K562 (cell line): Measurements from ENCODE around the gene CLCN6. TPM values are rescaled to one million over a fixed set of nuclear protein-coding genes. Genes with fewer than 3 reads are reported as not detected.

Experiments
- AFF1 ChIP-seq, 2 experiments: fragments of 450-650 bp; IDR thresholded peaks; 2 replicates each; pipeline ENCODE4 v1.6.1; 2018; ENCODE audit warnings: mild to moderate bottlenecking in 2 of 2, low read depth in 1 of 2; ENCODE audit not compliant: partially characterized antibody in 2 of 2
- ARID1B ChIP-seq: fragments of 450-650 bp; IDR thresholded peaks from 2 replicates; pipeline ENCODE4 v1.6.1; 2016; ENCODE audit warnings: antibody characterized with exemption, mild to moderate bottlenecking, inconsistent platforms
- MBD2 ChIP-seq: sonication (generic); IDR thresholded peaks from 2 replicates; pipeline ENCODE4 v1.6.1; 2016; ENCODE audit warnings: low read depth, borderline replicate concordance
- NFIX ChIP-seq: fragments of 250-450 bp; sonication (Bioruptor Pico); IDR thresholded peaks from 2 replicates; pipeline ENCODE4 v1.4.0; 2020; ENCODE audit warnings: low read depth, mild to moderate bottlenecking, moderate library complexity
- NR2C2 ChIP-seq, 2 experiments: fragments of 200-800 bp in 1 of 2; sonication (Bioruptor generic) in 1 of 2; sonication (generic) in 1 of 2; formaldehyde crosslinking in 1 of 2; IDR thresholded peaks; 2 replicates each; pipeline versions ENCODE4 v1.6.1 to v1.8.0; 2016 to 2022; ENCODE audit warnings: mild to moderate bottlenecking in 1 of 2, missing compliant biosample characterization in 1 of 2, missing genetic modification characterization in 1 of 2, missing genetic modification reagents in 1 of 2
- POLR2G ChIP-seq: fragments of 200-400 bp; formaldehyde crosslinking; IDR thresholded peaks from 2 replicates; pipeline ENCODE4 v1.6.1; 2017; ENCODE audit warnings: low read depth, mild to moderate bottlenecking, antibody characterized with exemption, low read length, moderate library complexity
- SRF ChIP-seq, 2 experiments: fragments of 250-450, 450-650 bp in 1 of 2; sonication (Bioruptor Pico) in 1 of 2; sonication (generic) in 1 of 2; formaldehyde crosslinking; IDR thresholded peaks; 2 replicates each; pipeline versions ENCODE4 v1.5.0 to v1.5.1; 2020 to 2022; ENCODE audit warnings: mild to moderate bottlenecking in 1 of 2, missing genetic modification reagents in 1 of 2
- YY1 ChIP-seq, 3 experiments: IDR thresholded peaks; 2 replicates each; pipeline ENCODE4 v1.6.1; 2011; ENCODE audit warnings: low read length in 2 of 3, mild to moderate bottlenecking in 2 of 3, moderate library complexity in 2 of 3, borderline replicate concordance in 1 of 3, control low read depth in 1 of 3, low read depth in 1 of 3; ENCODE audit not compliant: insufficient read depth in 3 of 3, insufficient replicate concordance in 2 of 3, control insufficient read depth in 1 of 3, insufficient read length in 1 of 3; ENCODE audit errors: extremely low read depth in 1 of 3
- ZBTB12 ChIP-seq: fragments of 250-450 bp; sonication (Bioruptor Pico); IDR thresholded peaks from 2 replicates; pipeline ENCODE4 v1.4.0; 2020
- ZNF133 ChIP-seq: fragments of 250-450 bp; sonication (Bioruptor Pico); IDR thresholded peaks from 2 replicates; pipeline ENCODE4 v1.4.0; 2020; ENCODE audit warnings: mild to moderate bottlenecking
- ZNF444 ChIP-seq: fragments of 250-450 bp; sonication (Bioruptor Pico); IDR thresholded peaks from 2 replicates; pipeline ENCODE4 v1.4.0; 2020; ENCODE audit warnings: mild to moderate bottlenecking, moderate library complexity
- ZNF696 ChIP-seq: fragments of 250-450 bp; sonication (Bioruptor Pico); conservative IDR thresholded peaks from 2 replicates; pipeline ENCODE4 v1.4.0; 2020; ENCODE audit warnings: mild to moderate bottlenecking, moderate library complexity
- polyA plus RNA-seq, 8 experiments: library from polyadenylated mRNA; depleted of rRNA in 4 of 8; stranded (reverse) in 5 of 8; unstranded in 3 of 8; fragments of >200 nt; fragmentation: Nextera tagmentation in 2 of 8; fragmentation: Illumina TruSeq in 1 of 8; extraction: Ambion mirVana in 2 of 8; extraction: Trizol in 1 of 8; gene quantifications; 2 replicates each; pipeline versions ENCODE4 v1.2.1 to v1.2.3, GENCODE V29; 2011 to 2014; ENCODE audit warnings: inconsistent platforms in 1 of 8, missing spikeins in 1 of 8
- total RNA-seq, 7 experiments: library from RNA; depleted of rRNA in 6 of 7; stranded (reverse); fragments of >200 nt in 6 of 7; fragmentation: Illumina TruSeq in 2 of 7; extraction: Trizol in 2 of 7; gene quantifications; 2 replicates each; pipeline versions ENCODE4 v1.2.1 to v1.2.3, GENCODE V29; 2011 to 2021; ENCODE audit warnings: low replicate concordance in 1 of 7
- TF ChIP-seq, protein P1 (sequence below): fragments of 450-650 bp; IDR thresholded peaks from 2 replicates; pipeline ENCODE4 v1.6.1; 2017; ENCODE audit warnings: antibody characterized with exemption
- TF ChIP-seq, protein P2 (sequence below): fragments of 450-650 bp; IDR thresholded peaks from 2 replicates; pipeline ENCODE4 v1.6.1; 2016; ENCODE audit warnings: borderline replicate concordance
- TF ChIP-seq, protein P3 (sequence below): IDR thresholded peaks from 2 replicates; pipeline ENCODE4 v1.6.1; 2011; ENCODE audit not compliant: insufficient read length; ENCODE audit errors: extremely low read depth

The CLCN6 gene
- total and polyA plus RNA-seq, 9 of the 15 experiments (the other 6 are each of a cell fraction or from before 2014, with no cell fraction given) = 2.0 to 21.8 (median 13.6) TPM

DNA sequence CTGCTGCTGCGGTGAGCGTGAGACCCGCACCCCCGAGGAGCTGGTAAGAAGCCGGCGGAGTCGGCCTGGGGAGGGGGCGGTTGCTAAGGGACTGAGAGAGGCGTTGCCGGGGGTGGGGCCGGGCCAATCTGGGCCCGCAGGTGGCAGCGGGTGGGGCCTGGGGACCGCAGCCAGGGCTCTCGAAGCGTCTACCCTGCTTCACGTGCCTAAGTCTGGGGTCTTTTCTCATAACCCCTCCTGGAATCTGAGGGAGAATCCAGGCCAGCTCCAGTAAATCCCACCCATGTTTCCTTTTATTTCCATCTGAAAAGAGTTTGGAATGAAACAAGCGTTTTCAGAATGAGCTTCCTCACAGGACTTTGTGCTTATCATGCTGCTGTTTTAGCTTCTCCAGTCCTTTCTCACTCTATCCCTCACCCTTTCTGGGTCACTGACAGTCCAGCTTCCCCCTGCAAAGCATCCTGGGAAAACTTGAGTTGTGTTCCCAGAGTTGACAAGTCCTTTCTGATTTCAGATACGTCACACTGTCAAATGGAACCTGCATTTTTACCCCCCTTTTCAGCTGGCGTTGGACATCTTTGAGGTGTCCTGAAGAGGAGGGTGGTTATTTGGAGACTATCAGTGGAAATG is 431 bp downstream of the CLCN6 start (continued):
- no peak for TF ChIP-seq ZNF696 (CRISPR knock-in tag)
- no peak for TF ChIP-seq NFIX (CRISPR knock-in tag)
- TF ChIP-seq, protein P1, sequence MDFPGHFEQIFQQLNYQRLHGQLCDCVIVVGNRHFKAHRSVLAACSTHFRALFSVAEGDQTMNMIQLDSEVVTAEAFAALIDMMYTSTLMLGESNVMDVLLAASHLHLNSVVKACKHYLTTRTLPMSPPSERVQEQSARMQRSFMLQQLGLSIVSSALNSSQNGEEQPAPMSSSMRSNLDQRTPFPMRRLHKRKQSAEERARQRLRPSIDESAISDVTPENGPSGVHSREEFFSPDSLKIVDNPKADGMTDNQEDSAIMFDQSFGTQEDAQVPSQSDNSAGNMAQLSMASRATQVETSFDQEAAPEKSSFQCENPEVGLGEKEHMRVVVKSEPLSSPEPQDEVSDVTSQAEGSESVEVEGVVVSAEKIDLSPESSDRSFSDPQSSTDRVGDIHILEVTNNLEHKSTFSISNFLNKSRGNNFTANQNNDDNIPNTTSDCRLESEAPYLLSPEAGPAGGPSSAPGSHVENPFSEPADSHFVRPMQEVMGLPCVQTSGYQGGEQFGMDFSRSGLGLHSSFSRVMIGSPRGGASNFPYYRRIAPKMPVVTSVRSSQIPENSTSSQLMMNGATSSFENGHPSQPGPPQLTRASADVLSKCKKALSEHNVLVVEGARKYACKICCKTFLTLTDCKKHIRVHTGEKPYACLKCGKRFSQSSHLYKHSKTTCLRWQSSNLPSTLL = no peak
- TF ChIP-seq, protein P2, sequence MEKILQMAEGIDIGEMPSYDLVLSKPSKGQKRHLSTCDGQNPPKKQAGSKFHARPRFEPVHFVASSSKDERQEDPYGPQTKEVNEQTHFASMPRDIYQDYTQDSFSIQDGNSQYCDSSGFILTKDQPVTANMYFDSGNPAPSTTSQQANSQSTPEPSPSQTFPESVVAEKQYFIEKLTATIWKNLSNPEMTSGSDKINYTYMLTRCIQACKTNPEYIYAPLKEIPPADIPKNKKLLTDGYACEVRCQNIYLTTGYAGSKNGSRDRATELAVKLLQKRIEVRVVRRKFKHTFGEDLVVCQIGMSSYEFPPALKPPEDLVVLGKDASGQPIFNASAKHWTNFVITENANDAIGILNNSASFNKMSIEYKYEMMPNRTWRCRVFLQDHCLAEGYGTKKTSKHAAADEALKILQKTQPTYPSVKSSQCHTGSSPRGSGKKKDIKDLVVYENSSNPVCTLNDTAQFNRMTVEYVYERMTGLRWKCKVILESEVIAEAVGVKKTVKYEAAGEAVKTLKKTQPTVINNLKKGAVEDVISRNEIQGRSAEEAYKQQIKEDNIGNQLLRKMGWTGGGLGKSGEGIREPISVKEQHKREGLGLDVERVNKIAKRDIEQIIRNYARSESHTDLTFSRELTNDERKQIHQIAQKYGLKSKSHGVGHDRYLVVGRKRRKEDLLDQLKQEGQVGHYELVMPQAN = no peak
- TF ChIP-seq NR2C2 (CRISPR knock-in tag; IDR thresholded peaks at IDR 0.05) = peak; percentile 65; the same call in 1 of the 2 replicates
- TF ChIP-seq NR2C2 (tag; IDR thresholded peaks at IDR 0.05) = no peak; the same call in 1 of the 2 replicates
- peak in 1 of 2 experiments; percentile 64 for TF ChIP-seq AFF1 (IDR thresholded peaks at IDR 0.05; ENCODE audit: low read depth in 1 of 2, partially characterized antibody in 2 of 2)
- TF ChIP-seq SRF (CRISPR knock-in tag; IDR thresholded peaks at IDR 0.05) = no peak
- no peak for TF ChIP-seq YY1 (IDR thresholded peaks at IDR 0.05; ENCODE audit: borderline replicate concordance in 1 of 3, control insufficient read depth in 1 of 3, extremely low read depth in 1 of 3, insufficient read depth in 3 of 3, insufficient read length in 1 of 3, insufficient replicate concordance in 2 of 3, low read depth in 1 of 3, low read length in 2 of 3)
- TF ChIP-seq ARID1B = no peak
- TF ChIP-seq, protein P3, sequence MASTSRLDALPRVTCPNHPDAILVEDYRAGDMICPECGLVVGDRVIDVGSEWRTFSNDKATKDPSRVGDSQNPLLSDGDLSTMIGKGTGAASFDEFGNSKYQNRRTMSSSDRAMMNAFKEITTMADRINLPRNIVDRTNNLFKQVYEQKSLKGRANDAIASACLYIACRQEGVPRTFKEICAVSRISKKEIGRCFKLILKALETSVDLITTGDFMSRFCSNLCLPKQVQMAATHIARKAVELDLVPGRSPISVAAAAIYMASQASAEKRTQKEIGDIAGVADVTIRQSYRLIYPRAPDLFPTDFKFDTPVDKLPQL = no peak
- no peak for TF ChIP-seq POLR2G
- no peak for TF ChIP-seq ZBTB12 (CRISPR knock-in tag)
- no peak for TF ChIP-seq MBD2
- no peak for TF ChIP-seq ZNF133
- no peak for TF ChIP-seq ZNF444 (CRISPR knock-in tag)
